Cardiac septum (tissue), 1 donor: ENCODE measurements around the gene RPS16. TPM values are rescaled to one million over a fixed set of nuclear protein-coding genes. Genes with fewer than 3 reads are reported as not detected.
A peak's percentile ranks its signal among the peaks of the same experiment; 100 is the strongest.

Source experiments
- DNase-seq: peaks from one replicate; pipeline ENCODE4 v3.0.0-alpha.2; 2020; ENCODE audit warnings: low spot score
- intact Hi-C: fragments of 100-400 bp; cut with DNase I; formaldehyde crosslinking; loops from one replicate; pipeline ENCODE4 v1.14.0; 2022
- microRNA-seq: library from miRNA; unstranded; fragments of <30 nt; microRNA quantifications from one replicate; pipeline ENCODE4 v1.2.0, GENCODE V29; 2020
- total RNA-seq: library from RNA; stranded (reverse); fragmentation: NEBNext Ultra II Directional; extraction: Animal tissue kit (Norgen Biotek cat#: 25700); gene quantifications from one replicate; pipeline ENCODE4 v1.2.1, GENCODE V29; 2021
- donor health status: DM: no; HTN: no; CAD: no.

Gene RPS16
- total RNA-seq, 1 donor from 2014 or later: 1,084 TPM

DNA sequence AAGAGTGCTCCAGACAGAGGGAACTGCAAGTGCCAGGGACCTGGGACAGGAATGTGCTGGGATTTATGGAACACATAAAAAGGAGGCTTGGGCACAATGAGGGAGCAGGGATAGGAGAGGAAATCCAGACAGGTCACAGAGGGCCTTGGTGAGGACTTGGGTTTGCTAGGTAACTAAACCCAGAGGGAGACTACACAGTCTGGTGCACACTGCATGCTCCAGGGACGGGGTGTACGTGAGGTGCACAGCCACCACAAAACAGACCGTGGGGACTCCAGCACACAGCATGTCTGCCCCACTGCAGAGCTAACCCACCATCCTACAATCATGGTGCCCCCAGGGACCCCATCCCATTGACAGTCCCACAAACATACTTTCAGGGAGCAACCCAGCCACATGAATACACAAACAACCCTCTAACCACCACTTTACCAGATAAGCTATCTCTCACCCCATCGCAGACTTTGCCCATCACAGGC lies 34.6 kb downstream of the RPS16 start:
- intact Hi-C loops: no loop called here
- no peak for DNase-seq

GRCh38 chr19:39400061-39400460 lies 35.7 kb downstream of the RPS16 start:
- no peak for DNase-seq
- intact Hi-C loops: no loop called here

DNA sequence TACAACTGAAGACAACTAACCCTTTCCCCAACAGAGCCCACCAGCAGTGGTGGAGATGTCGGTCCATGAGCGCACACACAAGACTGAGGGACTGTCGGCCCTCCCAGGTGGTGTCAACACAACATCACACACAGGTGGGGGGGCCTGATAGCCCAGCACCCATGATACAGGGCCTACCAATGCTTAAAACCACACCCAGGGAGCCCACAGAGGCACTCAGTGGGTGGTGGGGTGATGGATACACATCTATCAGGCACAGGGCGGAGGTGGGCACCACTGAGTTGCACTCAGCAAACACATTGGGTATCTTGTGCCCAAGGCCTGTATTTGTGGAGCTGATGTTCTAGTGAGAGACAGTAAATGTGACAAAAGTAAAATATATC lies 36.1 kb downstream of the RPS16 start:
- intact Hi-C loops: loop anchor here (5.0 kb wide), 1 partner anchor 133 kb away; the partner anchor contains the start of gene EID2B
- no peak for DNase-seq

DNA sequence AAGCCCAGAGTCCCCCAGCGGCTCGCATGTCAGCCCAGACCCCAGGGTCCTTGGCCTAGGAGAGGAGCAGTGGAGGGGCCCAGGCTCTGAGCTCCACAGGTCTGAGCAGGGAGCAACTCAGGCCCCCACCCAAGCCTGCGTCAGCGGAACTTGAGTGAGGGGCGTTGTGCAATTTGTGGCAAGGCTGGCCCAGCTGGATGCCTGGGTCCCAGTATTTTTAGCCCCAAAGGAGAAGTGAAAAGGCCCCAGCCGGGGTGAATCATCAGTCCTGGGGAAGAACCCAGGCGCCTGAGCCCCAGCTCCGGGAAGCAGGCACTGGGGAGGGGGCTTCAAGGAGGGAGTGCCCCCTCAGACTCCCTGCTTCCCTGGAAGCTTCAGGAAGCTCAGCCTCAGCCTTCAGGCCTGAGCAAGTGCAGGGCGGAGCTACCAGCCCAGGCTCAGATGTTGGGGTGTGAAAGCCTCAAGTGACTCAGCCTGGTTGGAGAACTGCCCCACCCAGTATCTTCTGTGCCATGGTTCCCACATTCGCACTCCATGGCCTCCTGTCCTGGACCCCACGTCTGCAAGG lies 37.4 kb downstream of the RPS16 start:
- peak; percentile 96 for DNase-seq
- intact Hi-C loops: loop anchor here (5.0 kb wide), 1 partner anchor 134 kb away; the partner anchor contains the start of gene EID2B

DNA sequence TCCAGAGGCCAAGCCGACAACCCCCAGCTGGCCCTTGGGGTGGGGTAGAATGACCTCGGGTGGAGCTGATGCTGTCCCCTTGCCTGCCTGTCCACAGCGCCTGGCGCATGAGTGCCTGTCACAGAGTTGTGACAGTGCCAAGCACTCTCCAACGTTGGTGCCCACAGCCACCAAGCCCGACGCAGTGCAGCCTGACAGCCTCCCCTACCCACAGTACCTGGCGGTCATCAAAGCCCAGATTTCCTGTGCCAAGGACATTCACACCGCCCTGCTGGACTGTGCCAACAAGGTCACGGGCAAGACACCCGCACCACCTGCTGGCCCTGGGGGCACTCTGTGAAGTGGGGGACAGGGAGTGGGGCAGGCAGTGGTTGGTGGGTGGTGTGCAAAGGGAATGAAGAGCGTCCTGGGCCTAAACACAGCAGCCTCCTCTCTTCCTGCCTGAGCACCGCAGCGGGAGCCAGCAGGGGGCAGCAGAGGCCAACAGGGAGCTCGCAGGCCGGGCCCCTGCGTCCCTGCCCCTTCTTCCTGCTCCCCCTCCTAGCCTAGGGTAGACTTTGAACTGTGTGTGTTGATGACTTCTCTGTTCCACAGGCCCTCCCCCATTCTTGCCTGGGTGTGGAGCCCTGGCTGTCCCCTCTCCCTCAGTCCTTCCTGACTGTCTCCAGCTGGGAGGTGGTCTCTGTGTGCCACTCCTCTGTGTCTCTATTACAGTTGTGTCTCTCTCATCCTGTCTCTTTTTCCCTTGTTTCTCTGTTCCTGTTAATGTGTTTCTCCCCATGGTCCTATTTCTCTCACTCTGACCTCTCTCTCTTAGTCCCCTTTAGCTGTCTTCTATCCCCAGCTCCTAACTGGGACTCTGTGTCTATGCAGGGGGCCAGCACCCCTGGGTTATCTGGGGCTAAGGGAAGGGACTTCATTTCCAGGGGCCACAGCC lies 38.1 kb downstream of the RPS16 start:
- peak; percentile 95 for DNase-seq
- intact Hi-C loops: loop anchor here (2.0 to 5.0 kb wide), 2 partner anchors 13 to 135 kb away; partner anchors contain the start of gene EID2B

GRCh38 chr19:39390751-39391437 lies 44.9 kb downstream of the RPS16 start, which contains the start of the genes MED29 and PAF1:
Gene MED29 (plus strand): TSS chr19:39391378. CDS start chr19:39391423, 45 bp downstream.
Gene PAF1 (minus strand): TSS chr19:39391106. CDS start chr19:39390864, 242 bp downstream.
- intact Hi-C loops: no loop called here

DNA sequence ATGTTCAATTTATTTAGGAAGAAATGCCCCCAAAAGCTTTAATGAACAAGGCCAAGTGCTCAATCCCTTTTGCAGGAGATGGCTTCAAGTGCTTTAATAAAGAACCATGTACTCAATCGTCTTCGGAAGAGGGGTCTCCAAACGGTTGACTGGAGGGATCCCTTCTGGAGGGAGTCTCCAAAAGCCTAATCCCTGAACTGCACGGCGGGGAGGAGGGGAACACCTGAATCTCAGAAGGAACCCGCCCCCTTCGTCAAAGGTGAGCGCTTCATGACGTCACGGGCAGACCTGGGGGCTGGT lies 45.3 kb downstream of the RPS16 start:
- intact Hi-C loops: no loop called here
- no peak for DNase-seq

More at GRCh38 chr19:39390751-39391437, 44.9 kb downstream of the RPS16 start, which contains the start of the genes MED29 and PAF1:
- peak; percentile 99 for DNase-seq

DNA sequence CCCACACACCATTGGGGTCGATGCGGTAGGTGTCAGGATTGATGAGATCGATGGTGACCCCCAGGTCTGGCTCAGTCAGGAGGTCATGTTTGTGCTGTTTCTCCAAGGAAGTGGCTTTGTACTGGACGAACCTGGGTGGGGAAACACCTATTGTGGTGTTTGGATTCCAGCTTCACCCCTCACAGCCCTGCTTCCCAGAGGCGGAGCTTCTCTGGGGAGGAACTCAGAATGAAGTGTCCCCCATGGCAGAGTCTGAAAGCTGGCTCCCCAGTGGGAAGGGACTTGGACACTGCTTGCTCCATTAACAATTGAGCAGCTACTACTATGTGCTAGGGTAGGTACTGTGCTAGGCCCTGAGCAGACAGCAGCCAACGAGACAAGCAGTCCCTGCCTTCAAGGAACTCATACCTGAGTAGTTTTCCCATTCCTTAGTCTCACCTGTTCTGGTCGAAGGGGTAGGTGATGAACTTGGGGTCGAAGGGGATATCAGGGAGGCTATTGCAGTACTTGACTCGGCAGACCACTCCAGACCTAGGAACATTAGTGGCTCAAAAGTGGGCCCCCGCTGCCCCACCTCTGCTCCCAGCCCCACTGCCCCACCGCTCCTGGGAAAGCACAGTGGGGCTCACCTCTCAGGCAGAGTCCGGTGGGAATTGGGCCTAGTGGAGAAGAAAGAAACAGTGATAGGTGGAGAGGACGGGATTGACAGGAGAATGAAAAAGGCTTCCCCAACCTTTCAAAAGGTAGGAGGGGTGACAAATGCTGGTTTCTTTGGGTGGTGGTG lies 45.9 kb downstream of the RPS16 start:
- intact Hi-C loops: no loop called here
- DNase-seq: no peak

- DNase-seq: no peak
- intact Hi-C loops: no loop called here
Measured at GRCh38 chr19:39388657-39389056, 47.1 kb downstream of the RPS16 start.

GRCh38 chr19:39386557-39386956 lies 49.2 kb downstream of the RPS16 start:
- intact Hi-C loops: no loop called here
- no peak for DNase-seq

GRCh38 chr19:39385629-39386411 lies 49.9 kb downstream of the RPS16 start:
- intact Hi-C loops: no loop called here

GRCh38 chr19:39384839-39385568 lies 50.7 kb downstream of the RPS16 start:
- intact Hi-C loops: no loop called here
- DNase-seq: no peak

More at GRCh38 chr19:39385629-39386411, 49.9 kb downstream of the RPS16 start:
- no peak for DNase-seq

Small RNA genes lying within 50 kb of the gene (microRNA-seq; reads per million reads assigned to microRNA genes)
- gene MIR4530: not detected

Other genes starting within 250 kb of the RPS16 start
- not detected for gene NCCRP1, start 239.0 kb downstream of the RPS16 start, total RNA-seq
- not detected for gene SYCN, start 231.7 kb downstream of the RPS16 start, total RNA-seq
- gene IFNL3, start 190.9 kb downstream of the RPS16 start, total RNA-seq: not detected
- gene IFNL4, start 187.1 kb downstream of the RPS16 start, total RNA-seq: not detected
- gene IFNL2, start 167.6 kb downstream of the RPS16 start, total RNA-seq: not detected
- gene IFNL1, start 139.5 kb downstream of the RPS16 start, total RNA-seq: not detected
- 0.27 TPM for gene LRFN1, start 115.1 kb downstream of the RPS16 start, total RNA-seq
- 17.5 TPM for gene GMFG, start 99.9 kb downstream of the RPS16 start, total RNA-seq
- gene SAMD4B, start 93.5 kb downstream of the RPS16 start, total RNA-seq: 65.8 TPM
- 38.0 TPM for gene PAF1, start 44.8 kb downstream of the RPS16 start, total RNA-seq
- 26.3 TPM for gene MED29, start 44.6 kb downstream of the RPS16 start, total RNA-seq
- gene ZFP36, start 29.1 kb downstream of the RPS16 start, total RNA-seq: 53.0 TPM
- gene PLEKHG2, start 23.3 kb downstream of the RPS16 start, total RNA-seq: 25.1 TPM
- gene SUPT5H, start 9.6 kb upstream of the RPS16 start, total RNA-seq: 79.9 TPM
- 62.0 TPM for gene TIMM50, start 44.9 kb upstream of the RPS16 start, total RNA-seq
- gene DLL3, start 63.0 kb upstream of the RPS16 start, total RNA-seq: not detected
- gene SELENOV, start 79.2 kb upstream of the RPS16 start, total RNA-seq: not detected
- gene EID2B, start 96.9 kb upstream of the RPS16 start, total RNA-seq: 2.8 TPM
- 11.4 TPM for gene EID2, start 104.2 kb upstream of the RPS16 start, total RNA-seq
- not detected for gene LGALS13, start 166.6 kb upstream of the RPS16 start, total RNA-seq
- gene LGALS16, start 220.0 kb upstream of the RPS16 start, total RNA-seq: not detected